Choroid plexus epithelial cell (primary cell): ENCODE results near the gene BRSK2.
"Not testable (repeated sequence)": the region's sequence is repeated elsewhere in the genome, so short reads cannot be mapped to it uniquely, and the experiment has no call there.

Experiments used
- DNase-seq: peaks from one replicate; pipeline ENCODE4 v3.0.0-alpha.2; 2010; ENCODE audit warnings: low read depth
- H3K4me3 ChIP-seq: 2 replicates; pipeline ENCODE4 v1.5.1; 2011; ENCODE audit warnings: low read depth, mild to moderate bottlenecking, control low read depth, low read length, moderate library complexity
- TF ChIP-seq, protein P1 (sequence below): conservative IDR thresholded peaks from 2 replicates; pipeline ENCODE4 v1.5.1; 2011; ENCODE audit warnings: low read depth, mild to moderate bottlenecking, control low read depth, inconsistent platforms, low read length, moderate library complexity

The BRSK2 gene

DNA sequence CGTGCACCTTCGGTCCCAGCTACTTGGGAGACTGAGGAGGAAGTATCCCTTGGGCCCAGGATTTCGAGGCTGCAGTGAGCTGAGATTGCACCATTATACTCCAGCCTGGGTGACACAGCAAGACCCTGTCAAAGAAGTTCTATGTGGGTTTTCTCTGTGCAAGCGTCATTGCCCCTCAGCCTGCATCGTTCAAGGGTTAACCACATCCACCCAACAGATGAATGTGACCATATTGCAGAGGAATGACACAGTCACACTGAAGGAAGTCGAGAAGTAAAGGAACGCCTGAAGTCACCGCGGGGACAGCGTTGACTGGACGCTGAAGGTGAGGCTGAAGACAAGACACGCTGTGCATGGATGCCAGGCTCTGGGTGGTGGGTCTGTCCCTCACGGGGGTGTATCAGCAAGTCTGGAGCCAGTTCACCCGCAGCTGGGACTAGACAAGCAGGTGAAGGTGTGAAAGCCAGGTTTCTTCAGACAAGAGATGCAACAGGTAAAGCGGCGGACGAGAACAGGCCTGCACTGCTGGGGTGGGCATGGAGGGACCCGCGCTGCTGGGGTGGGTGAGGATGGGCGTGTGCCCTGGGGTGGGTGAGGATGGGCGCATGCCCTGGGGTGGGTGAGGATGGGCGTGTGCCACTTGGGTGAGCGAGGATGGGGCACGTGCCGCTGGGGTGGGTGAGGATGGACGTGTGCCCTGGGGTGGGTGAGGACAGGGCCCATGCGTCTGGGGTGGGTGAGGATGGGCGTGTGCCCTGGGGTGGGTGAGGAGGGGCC is 43.8 kb upstream of the BRSK2 start:
- no peak for DNase-seq
- no peak overlapping the region for H3K4me3 ChIP-seq
- TF ChIP-seq, protein P1, sequence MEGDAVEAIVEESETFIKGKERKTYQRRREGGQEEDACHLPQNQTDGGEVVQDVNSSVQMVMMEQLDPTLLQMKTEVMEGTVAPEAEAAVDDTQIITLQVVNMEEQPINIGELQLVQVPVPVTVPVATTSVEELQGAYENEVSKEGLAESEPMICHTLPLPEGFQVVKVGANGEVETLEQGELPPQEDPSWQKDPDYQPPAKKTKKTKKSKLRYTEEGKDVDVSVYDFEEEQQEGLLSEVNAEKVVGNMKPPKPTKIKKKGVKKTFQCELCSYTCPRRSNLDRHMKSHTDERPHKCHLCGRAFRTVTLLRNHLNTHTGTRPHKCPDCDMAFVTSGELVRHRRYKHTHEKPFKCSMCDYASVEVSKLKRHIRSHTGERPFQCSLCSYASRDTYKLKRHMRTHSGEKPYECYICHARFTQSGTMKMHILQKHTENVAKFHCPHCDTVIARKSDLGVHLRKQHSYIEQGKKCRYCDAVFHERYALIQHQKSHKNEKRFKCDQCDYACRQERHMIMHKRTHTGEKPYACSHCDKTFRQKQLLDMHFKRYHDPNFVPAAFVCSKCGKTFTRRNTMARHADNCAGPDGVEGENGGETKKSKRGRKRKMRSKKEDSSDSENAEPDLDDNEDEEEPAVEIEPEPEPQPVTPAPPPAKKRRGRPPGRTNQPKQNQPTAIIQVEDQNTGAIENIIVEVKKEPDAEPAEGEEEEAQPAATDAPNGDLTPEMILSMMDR, result no peak

DNA sequence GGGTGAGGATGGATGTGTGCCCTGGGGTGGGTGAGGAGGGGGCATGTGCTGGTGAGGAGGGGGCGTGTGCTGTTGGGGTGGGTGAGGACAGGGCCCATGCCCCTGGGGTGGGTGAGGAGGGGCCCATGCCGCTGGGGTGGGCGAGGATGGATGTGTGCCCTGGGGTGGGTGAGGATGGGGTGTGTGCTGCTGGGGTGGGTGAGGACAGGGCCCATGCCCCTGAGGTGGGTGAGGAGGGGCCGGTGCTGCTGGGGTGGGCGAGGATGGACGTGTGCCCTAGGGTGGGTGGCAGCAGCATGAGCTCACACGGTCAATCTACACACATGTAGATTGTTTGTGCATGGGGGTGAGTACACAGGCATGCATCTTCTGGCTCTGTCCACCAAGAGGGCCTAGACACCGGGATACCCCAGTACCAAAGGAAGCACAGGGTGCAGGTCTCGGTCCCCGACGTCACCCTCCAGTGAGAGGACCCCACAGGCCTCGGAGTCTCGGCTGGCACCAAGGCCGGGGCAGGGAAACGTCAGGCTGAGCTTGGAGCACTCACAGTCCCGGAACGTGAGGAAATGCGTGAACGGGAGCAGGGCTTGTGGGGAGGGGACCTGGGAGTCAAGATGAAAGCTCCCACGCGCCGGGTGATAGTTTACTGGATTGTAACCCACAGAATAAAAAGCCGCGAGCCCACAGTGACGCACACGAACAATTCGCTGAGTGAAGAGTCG is 42.9 kb upstream of the BRSK2 start:
- TF ChIP-seq, protein P1, result no peak
- no peak for DNase-seq
- H3K4me3 ChIP-seq, result no peak overlapping the region

DNA sequence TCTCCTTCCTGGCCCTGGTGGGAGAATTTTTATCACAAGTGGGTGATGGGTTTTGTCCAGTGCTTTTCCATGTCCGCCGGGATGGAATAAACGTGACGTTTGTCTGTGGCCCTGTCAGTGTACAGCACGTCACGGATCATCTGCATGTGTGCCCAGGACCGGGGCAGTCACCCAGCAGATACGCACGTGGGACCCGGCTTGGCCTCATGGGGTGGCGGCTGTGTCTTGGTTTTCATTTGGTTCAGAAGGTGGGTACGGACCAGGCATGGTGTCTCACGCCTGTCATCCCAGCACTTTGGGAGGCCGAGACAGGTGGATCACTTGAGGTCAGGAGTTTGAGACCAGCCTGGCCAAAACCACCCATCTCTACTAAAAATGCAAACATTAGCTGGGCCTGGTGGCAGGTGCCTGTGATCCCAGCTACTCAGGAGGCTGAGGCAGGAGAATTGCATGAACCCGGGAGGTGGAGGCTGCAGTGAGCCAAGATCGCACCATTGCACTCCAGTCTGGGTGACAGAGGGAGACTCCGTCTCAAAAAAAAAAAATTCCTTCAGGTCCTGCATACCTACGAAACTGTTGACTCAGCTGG is 42.2 kb upstream of the BRSK2 start:
- DNase-seq, result not testable (repeated sequence)

GRCh38 chr11:1348146-1348795 is 41.5 kb upstream of the BRSK2 start:
- DNase-seq, result no peak
- TF ChIP-seq, protein P1, result no peak
- H3K4me3 ChIP-seq, result no peak overlapping the region

More for the DNA sequence above, 42.2 kb upstream of the BRSK2 start:
- H3K4me3 ChIP-seq, result not testable (repeated sequence)

DNA sequence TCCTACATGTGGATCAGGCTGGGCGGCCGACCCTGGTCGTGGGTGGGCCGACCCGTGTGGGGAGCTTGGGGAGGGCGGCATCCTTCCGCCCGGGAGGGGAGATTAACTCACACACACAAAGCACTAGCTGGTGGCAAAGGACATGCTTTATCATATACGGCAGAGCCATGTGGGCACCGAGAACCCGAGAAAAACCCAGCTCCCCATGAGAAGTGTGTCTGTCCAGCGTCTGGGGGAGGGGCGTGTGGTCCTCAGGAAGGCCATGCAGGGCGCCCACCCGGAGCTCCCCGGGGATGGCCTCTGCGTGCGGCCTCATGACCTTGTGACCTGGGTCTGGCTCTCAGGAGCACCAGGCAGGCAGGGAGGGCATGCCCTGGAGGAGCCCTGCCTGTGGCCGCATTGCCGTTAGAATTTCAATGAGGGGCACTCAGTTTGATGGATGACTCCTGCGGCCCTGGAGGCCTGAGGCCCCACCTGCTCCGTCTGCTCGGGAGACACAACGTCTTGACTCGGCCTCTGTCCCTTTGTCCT is 40.9 kb upstream of the BRSK2 start:
- TF ChIP-seq, protein P1, result no peak
- DNase-seq, result no peak
- no peak overlapping the region for H3K4me3 ChIP-seq

DNA sequence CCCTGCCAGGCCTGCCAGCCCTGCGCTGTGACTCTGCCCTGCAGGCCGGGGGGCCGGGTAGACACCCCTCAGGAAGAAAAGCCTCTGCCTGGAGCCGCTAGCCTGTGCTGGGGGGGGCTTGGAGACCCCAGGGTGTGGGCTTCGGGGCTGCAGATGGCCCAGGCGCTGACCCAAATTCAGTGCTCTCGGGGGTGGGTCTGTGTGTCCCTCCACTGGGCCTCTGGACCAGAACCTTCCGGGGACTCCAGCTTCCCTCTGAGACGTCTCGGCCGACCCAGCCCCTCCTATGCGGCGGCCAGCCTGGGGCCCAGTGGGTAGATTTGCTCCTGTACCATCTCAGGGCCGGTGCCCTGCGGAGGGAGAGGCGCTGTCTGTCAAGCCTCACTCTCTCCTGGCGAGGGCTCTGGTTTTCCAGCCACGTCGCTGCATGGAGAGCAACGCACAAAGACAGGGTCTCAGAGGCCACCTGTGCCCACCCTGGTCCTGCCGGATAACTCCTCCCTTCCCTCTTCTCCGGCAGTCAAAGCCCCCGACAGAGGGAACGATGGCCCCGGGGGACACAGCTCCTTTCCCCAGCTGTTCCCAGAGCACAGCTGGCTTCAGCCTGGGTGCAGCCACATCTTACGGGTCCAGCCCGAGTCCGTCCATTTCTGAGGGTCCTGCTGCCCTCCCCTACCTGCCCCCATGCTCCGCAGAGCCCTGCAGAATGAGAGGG is 40.2 kb upstream of the BRSK2 start:
- TF ChIP-seq, protein P1, result no peak
- H3K4me3 ChIP-seq, result no peak overlapping the region
- no peak for DNase-seq
